GM12874 (cell line): ENCODE data around the gene XIRP2.

Source experiments
- TF ChIP-seq, protein P1 (sequence below): IDR thresholded peaks from 2 replicates; pipeline ENCODE4 v1.5.1; 2011; ENCODE audit warnings: low read depth, mild to moderate bottlenecking, control low read depth, low read length, moderate library complexity; ENCODE audit not compliant: insufficient read depth

Gene XIRP2, protein sequence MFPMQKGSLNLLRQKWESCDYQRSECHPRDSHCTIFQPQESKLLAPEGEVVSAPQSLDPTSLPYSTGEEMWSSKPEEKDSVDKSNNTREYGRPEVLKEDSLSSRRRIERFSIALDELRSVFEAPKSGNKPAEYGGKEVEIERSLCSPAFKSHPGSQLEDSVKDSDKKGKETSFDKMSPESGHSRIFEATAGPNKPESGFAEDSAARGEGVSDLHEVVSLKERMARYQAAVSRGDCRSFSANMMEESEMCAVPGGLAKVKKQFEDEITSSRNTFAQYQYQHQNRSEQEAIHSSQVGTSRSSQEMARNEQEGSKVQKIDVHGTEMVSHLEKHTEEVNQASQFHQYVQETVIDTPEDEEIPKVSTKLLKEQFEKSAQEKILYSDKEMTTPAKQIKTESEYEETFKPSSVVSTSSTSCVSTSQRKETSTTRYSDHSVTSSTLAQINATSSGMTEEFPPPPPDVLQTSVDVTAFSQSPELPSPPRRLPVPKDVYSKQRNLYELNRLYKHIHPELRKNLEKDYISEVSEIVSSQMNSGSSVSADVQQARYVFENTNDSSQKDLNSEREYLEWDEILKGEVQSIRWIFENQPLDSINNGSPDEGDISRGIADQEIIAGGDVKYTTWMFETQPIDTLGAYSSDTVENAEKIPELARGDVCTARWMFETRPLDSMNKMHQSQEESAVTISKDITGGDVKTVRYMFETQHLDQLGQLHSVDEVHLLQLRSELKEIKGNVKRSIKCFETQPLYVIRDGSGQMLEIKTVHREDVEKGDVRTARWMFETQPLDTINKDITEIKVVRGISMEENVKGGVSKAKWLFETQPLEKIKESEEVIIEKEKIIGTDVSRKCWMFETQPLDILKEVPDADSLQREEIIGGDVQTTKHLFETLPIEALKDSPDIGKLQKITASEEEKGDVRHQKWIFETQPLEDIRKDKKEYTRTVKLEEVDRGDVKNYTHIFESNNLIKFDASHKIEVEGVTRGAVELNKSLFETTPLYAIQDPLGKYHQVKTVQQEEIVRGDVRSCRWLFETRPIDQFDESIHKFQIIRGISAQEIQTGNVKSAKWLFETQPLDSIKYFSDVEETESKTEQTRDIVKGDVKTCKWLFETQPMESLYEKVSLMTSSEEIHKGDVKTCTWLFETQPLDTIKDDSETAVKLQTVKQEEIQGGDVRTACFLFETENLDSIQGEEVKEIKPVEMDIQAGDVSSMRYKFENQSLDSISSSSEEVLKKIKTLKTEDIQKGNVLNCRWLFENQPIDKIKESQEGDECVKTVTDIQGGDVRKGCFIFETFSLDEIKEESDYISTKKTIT (N-terminal part only)

DNA sequence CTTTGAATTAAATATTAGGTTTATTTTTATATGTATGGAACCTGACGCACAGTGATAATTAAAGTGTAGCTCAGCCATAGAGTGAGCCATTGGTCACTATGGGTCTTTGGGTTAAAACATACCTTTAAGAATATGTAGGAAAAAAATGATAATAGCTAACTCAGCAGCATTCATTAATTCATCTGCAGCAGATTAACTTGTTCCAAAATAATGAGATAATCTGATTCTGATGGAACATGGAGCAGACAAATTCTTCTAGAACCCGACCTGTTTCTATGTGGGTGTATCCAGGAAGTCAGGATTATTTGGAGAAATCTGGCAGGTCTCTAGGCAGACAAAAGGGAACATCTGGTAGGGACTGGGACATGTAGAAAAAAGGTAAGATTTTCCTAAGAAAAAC, at the start of gene XIRP2:
TSS of gene XIRP2 (plus strand) at position 301 of the 400 bp plus-strand sequence. CDS start 15,003 bp downstream, outside the sequence.
- TF ChIP-seq, protein P1, sequence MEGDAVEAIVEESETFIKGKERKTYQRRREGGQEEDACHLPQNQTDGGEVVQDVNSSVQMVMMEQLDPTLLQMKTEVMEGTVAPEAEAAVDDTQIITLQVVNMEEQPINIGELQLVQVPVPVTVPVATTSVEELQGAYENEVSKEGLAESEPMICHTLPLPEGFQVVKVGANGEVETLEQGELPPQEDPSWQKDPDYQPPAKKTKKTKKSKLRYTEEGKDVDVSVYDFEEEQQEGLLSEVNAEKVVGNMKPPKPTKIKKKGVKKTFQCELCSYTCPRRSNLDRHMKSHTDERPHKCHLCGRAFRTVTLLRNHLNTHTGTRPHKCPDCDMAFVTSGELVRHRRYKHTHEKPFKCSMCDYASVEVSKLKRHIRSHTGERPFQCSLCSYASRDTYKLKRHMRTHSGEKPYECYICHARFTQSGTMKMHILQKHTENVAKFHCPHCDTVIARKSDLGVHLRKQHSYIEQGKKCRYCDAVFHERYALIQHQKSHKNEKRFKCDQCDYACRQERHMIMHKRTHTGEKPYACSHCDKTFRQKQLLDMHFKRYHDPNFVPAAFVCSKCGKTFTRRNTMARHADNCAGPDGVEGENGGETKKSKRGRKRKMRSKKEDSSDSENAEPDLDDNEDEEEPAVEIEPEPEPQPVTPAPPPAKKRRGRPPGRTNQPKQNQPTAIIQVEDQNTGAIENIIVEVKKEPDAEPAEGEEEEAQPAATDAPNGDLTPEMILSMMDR: no peak

DNA sequence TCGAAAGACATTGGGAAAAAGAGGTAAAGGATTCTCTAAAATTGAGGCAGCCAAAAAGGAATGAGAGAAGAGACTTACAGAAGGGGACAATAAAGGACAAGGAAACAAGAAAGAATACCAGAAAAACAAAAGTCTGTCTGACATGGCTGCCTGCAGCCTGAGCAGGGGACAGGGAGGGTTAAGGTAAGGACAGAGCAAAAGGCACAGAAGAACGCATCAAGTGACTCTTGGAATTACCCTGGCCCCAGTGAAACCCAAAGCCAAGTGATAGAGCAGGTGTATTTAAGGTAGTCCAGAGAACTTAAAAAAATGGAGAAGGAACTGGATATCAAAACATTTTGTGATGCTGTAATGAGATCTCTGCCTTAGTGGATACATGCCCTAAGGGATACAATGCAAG, 47.1 kb upstream of the XIRP2 start:
- TF ChIP-seq, protein P1: no peak

DNA sequence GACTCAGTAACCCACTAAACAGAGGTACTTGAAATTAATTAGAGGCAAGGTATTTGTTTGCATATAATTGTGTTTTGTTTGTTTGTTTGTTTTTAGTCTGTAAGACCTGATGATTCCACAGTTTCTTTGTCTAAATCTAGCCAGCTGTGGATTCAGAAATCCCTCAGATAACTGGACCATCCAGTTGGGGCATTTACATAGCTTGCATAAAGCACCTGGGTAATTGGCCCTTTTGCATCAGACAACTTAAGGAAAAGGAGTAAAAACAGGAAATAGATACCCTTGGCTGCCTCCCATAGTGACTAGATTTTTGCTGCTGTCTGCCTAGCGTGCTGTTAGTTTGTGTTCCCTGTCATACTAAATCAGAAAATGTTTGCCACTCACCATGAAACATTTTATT, 46.6 kb upstream of the XIRP2 start:
- TF ChIP-seq, protein P1: no peak

DNA sequence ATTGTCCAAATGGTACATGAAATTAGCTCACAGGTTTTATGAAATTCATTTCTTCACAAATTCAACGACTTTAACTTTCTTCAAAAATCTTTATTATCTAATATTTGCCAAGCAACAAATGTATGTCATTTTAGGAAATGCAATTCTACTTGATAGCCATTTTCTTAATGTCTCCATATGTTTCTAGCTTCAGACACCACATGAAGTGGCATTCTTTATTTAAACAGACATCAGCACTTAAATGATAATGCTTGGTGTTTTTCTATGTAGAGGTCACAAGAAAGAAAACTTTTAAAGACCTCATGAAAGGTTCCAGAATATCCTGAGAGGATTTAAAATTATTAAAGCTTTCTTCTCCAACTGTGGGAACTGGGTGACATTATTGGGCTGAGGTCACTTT, 44.2 kb upstream of the XIRP2 start:
- TF ChIP-seq, protein P1: no peak

DNA sequence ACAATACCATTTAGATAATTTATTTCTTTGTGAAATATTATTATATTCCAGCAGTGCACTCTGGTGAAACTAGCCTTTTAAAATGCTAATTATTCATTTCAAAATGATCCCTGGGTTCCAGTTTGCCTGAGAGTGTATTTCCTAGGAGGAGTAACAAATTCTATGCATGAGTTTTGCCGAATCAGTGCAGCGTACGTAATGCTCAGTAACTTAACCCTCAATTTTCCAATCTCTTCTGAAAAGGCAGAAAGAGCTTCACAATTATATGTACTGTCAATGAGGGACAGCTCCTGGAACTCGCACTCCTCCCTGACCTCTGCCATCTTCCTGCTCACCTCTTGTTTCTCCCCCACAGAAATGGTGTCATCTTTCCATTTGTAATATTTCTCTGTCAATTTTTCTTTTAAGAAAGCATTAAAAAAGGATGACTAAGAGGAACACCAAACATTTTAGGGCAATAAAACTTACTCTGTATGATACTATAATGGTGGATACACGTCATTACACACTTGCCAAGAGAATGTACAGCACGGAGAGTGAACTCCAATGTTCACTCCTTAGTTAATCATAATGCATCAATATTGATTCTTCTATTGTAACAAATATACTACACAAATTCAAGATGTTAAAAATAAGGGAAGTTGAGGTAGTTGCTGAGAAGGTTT, 25.7 kb upstream of the XIRP2 start:
- TF ChIP-seq, protein P1: no peak

DNA sequence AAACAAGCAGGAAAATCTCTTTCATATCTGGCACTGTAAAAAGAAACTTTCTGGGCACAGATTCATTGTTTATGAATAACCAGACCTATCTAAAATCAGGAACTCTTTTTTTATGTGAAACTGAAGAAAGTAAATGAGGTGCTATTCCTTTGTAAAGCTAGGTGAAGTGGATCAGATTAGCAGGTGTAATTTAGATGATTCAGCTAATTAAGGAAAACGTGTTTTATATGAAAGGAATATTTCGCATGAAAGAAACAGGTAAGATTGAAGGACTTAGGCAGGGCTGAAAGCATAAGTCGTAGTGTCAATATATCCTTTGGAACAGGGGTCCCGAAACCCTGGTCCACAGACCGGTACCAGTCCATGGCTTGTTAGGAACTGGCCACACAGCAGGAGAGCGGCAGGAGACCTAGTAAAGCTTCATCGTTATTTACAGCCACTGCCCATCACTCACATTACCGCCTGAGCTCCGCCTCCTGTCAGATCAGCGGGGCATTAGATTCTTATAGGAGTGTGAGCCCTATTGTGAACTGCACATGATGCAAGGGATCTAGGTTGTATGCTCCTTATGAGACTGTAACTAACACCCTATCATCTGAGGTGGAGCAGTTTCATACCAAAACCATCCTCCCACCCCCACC, 20.3 kb upstream of the XIRP2 start:
- TF ChIP-seq, protein P1: no peak
